ENCODE data around the gene SMTNL1. TPM values are rescaled to one million over a fixed set of nuclear protein-coding genes. Genes with fewer than 3 reads are reported as not detected.

The SMTNL1 gene
- total RNA-seq, 1 donor from 2014 or later: not detected

DNA sequence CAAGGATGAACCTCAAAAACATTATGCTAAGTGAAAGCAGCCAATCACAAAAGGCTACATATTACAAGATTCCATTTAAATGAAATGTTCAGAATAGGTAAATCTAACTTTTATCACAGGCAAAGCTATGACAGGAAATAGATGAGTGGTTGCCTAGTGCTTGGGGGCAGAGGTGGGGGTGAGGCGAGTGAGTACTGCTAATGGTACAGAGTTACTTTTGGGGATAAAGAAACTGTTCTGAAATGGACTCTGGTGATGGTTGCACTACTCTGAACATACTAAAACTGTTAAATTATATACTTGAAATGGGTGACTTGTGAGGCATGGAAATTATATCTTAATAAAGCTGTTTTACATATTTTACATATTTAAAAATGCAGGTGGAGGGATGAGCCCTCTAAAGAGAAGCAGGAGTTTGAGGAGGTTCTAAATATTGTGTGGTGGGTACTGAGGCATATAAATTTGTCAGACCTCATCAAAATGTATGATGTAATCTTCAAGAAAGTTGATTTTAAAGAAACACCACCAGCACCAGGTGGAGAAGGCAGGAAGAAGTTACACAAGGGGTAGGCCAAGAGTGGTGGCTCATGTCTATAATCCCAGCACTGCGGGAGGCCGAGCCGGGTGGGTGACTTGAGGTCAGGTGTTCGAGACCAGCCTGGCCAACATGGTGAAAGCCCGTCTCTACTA is 25.5 kb upstream of the SMTNL1 start:
- TF ChIP-seq, protein P1, sequence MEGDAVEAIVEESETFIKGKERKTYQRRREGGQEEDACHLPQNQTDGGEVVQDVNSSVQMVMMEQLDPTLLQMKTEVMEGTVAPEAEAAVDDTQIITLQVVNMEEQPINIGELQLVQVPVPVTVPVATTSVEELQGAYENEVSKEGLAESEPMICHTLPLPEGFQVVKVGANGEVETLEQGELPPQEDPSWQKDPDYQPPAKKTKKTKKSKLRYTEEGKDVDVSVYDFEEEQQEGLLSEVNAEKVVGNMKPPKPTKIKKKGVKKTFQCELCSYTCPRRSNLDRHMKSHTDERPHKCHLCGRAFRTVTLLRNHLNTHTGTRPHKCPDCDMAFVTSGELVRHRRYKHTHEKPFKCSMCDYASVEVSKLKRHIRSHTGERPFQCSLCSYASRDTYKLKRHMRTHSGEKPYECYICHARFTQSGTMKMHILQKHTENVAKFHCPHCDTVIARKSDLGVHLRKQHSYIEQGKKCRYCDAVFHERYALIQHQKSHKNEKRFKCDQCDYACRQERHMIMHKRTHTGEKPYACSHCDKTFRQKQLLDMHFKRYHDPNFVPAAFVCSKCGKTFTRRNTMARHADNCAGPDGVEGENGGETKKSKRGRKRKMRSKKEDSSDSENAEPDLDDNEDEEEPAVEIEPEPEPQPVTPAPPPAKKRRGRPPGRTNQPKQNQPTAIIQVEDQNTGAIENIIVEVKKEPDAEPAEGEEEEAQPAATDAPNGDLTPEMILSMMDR (IDR thresholded peaks at IDR 0.05): no peak
- DNase-seq (ENCODE audit: low spot score): peak; percentile 40
- Mint-ChIP-seq H3K4me1 (ENCODE audit: low read depth) (peaks cover 16% of the 10 kb centered on the region), H3K27ac (ENCODE audit: unreplicated experiment) (no peak overlapping the region), H3K36me3 (ENCODE audit: low read depth) (no peaks in the 10 kb centered on the region), H3K9me3 (ENCODE audit: low read depth) (no peaks in the 10 kb centered on the region), H3K4me3 (ENCODE audit: unreplicated experiment) (no peak overlapping the region), H3K27me3 (ENCODE audit: low read depth) (no peaks in the 10 kb centered on the region)

DNA sequence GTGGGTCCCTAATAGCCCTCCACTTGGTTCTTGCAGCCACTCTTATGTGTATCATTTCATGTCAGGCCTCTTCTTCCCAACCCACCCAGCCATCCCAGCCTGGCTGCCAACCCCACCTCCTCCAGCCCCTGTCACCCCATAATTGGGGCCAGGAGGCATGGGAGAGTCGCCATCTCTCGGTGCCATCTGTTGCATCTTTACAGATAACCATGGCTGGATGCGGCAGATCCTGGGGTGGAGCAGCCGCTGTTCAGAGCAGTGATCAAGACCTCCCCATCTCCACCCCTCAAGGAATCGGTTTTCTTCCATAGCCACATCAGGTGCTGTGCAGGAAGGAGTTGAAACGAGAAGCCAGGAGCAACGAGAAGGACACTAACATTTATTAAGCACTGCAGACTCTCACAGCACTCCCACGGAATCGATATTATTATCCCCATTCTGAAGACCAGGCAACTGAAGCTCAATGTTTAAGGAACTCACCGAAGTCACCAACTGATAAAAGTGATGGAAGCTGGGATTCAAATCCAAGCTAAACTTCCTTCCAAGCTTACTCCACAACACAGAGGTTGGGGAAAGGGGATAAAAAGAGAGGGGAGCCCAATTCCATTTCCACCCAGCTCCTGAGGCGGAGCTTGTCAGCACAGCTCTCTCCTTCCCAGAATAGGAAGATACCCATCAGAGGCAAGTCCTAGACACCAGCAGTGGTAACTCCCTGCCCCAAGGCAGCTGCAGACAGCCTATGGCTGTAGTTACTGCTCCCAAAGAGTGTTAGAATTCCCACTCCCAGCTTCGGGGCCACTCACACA is 24.5 kb upstream of the SMTNL1 start:
- Mint-ChIP-seq H3K36me3 (ENCODE audit: low read depth) (no peaks in the 10 kb centered on the region), H3K4me3 (ENCODE audit: unreplicated experiment) (no peak overlapping the region), H3K27me3 (ENCODE audit: low read depth) (no peaks in the 10 kb centered on the region), H3K4me1 (ENCODE audit: low read depth) (peaks cover 16% of the 10 kb centered on the region), H3K27ac (ENCODE audit: unreplicated experiment) (no peak overlapping the region), H3K9me3 (ENCODE audit: low read depth) (no peaks in the 10 kb centered on the region)
- TF ChIP-seq, protein P1 (IDR thresholded peaks at IDR 0.05): no peak
- peak; percentile 41 for DNase-seq (ENCODE audit: low spot score)

DNA sequence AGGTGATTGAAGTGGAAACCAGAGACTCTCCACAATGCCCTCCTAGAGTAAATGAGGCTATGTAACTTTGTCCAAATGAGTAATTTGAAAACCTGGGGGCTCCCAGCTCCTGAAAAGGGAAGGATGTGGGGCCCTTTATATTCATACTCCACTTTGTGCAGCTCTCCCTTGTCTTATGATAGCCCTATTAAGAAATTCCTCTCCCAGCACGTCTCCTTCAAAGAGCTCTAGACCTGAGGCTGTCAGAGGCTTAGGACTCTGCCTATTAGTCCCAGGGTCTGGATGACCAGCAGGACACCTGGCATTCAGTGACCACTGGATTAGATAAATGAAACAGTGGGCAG is 24.0 kb upstream of the SMTNL1 start:
- TF ChIP-seq, protein P1 (IDR thresholded peaks at IDR 0.05): no peak
- Mint-ChIP-seq H3K4me3 (ENCODE audit: unreplicated experiment) (peak overlapping the region; percentile 27), H3K27me3 (ENCODE audit: low read depth) (no peaks in the 10 kb centered on the region), H3K36me3 (ENCODE audit: low read depth) (no peaks in the 10 kb centered on the region), H3K4me1 (ENCODE audit: low read depth) (peaks cover 16% of the 10 kb centered on the region), H3K9me3 (ENCODE audit: low read depth) (no peaks in the 10 kb centered on the region), H3K27ac (ENCODE audit: unreplicated experiment) (no peak overlapping the region)
- DNase-seq (ENCODE audit: low spot score): no peak

DNA sequence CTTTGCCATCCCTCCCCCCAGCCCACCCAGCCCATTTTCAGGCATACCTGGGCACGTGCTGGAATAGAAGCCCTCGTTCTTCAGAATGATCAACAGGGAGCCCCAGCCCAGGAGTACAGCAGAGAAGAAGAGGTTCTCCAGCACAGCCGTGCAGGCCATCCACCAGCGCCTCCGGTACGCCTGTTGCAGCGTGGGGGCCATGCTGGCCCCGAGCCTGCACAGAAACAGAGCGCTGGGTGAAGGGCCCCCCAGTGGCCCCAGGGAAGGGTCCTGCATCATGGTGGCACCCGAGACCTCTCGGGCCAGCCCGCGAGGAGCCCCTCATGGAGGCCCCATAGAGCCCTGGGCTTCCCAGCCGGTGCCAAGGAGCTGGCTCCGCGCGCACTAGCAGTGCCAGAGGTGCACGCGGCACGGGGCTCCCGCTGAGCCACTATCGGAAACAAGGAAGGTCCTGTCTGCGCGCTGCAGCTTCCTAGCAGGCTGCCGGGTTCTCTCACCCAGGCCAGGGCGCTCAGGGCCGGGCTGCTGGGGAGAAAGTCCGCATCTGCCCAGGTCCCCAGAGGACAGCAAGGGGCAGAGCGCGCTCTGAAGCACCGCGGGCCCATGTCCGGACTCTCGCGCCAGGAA is 23.4 kb upstream of the SMTNL1 start:
- DNase-seq (ENCODE audit: low spot score): peak; percentile 65
- Mint-ChIP-seq H3K4me3 (ENCODE audit: unreplicated experiment) (peak overlapping the region; percentile 95), H3K27ac (ENCODE audit: unreplicated experiment) (no peak overlapping the region), H3K4me1 (ENCODE audit: low read depth) (peaks cover 16% of the 10 kb centered on the region), H3K36me3 (ENCODE audit: low read depth) (no peaks in the 10 kb centered on the region), H3K9me3 (ENCODE audit: low read depth) (no peaks in the 10 kb centered on the region), H3K27me3 (ENCODE audit: low read depth) (no peaks in the 10 kb centered on the region)
- TF ChIP-seq, protein P1 (IDR thresholded peaks at IDR 0.05): no peak

DNA sequence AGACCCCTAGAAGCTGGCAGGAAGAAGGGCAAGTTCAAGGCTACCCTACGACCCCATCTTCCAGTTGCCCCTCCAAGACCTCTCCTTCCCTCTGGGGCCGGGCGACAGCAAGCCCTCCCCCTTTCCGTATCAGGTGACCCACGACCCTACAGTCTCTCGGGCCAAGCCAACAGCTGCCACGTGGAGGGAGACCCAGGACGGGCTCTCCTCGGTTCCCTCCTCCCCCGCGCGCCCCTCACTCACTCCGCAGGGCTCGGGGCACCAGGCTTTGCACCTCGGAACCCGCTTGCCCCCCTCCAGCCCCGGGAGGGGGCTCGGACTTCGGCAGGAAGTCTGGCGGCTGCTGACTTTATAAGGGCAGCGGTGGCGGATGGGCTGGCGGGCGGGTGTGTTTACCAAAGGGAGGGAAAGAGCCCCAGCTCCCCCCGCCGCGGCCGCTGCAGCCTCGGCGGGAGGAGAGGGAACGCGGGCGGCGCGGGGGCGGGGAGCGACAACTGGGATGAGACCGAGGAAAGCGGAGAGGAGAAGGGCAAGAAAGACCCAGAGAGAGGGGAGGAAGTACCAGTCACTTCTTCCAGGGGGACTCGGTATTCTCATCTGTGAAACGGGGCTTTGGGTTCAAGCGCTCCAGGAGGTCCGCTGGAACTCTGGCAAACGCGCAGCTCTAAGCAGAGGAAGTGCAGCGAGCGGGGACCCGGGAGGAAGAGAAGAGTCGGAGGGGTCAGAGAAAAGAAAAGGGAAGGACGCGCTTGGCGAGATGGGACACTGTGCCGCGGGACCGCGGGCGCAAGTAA is 22.7 kb upstream of the SMTNL1 start:
- Mint-ChIP-seq H3K36me3 (ENCODE audit: low read depth) (no peaks in the 10 kb centered on the region), H3K4me3 (ENCODE audit: unreplicated experiment) (peak overlapping the region; percentile 95), H3K4me1 (ENCODE audit: low read depth) (peaks cover 16% of the 10 kb centered on the region), H3K27me3 (ENCODE audit: low read depth) (no peaks in the 10 kb centered on the region), H3K27ac (ENCODE audit: unreplicated experiment) (no peak overlapping the region), H3K9me3 (ENCODE audit: low read depth) (no peaks in the 10 kb centered on the region)
- TF ChIP-seq, protein P1 (IDR thresholded peaks at IDR 0.05): no peak
- DNase-seq (ENCODE audit: low spot score): peak; percentile 80

Data from chondrocyte (in vitro differentiated cells).